ENCODE data around the gene CUX1.
A peak's percentile ranks its signal among the peaks of the same experiment; 100 is the strongest.

The CUX1 gene

GRCh38 chr7:102287981-102288278 is 470.5 kb downstream of the CUX1 start:
- H3K27ac ChIP-seq (replicated peaks) = no peak overlapping the region
- DNase-seq (ENCODE audit: low read depth in 1 of 2, low spot score in 1 of 2) = no peak

GRCh38 chr7:102288285-102288930 is 471.0 kb downstream of the CUX1 start:
- no peak for TF ChIP-seq POLR2AphosphoS5 (IDR thresholded peaks at IDR 0.05; ENCODE audit: low read depth)
- peak; percentile 2 for TF ChIP-seq CTCF (IDR thresholded peaks at IDR 0.05; ENCODE audit: insufficient read depth, low read length)
- TF ChIP-seq SPI1 (IDR thresholded peaks at IDR 0.05; ENCODE audit: borderline replicate concordance, low read depth) = peak; percentile 43; the same call in 1 of the 2 replicates
- Histone ChIP-seq H3K4me3 (replicated peaks; ENCODE audit: insufficient read depth, low read length) (peak overlapping the region; percentile 60), H3K27me3 (ENCODE audit: insufficient read depth, poor library complexity, severe bottlenecking) (no peaks in the 10 kb centered on the region), H3K27ac (replicated peaks) (no peak overlapping the region)
- peak in 1 of 2 experiments; percentile 38 for DNase-seq (ENCODE audit: low read depth in 1 of 2, low spot score in 1 of 2)

More at GRCh38 chr7:102287981-102288278, 470.5 kb downstream of the CUX1 start:
- TF ChIP-seq SPI1 (IDR thresholded peaks at IDR 0.05; ENCODE audit: borderline replicate concordance, low read depth) = no peak
- no peak for TF ChIP-seq GABPA (IDR thresholded peaks at IDR 0.05; ENCODE audit: low read depth)
- no peak for TF ChIP-seq CTCF (IDR thresholded peaks at IDR 0.05; ENCODE audit: insufficient read depth, low read length)
- TF ChIP-seq POLR2AphosphoS5 (IDR thresholded peaks at IDR 0.05; ENCODE audit: low read depth) = no peak
- no peak for TF ChIP-seq REST (IDR thresholded peaks at IDR 0.05; ENCODE audit: insufficient replicate concordance, low read depth)
- peak overlapping the region; percentile 60 for H3K4me3 ChIP-seq (replicated peaks; ENCODE audit: insufficient read depth, low read length)
- no peaks in the 10 kb centered on the region for H3K27me3 ChIP-seq (ENCODE audit: insufficient read depth, poor library complexity, severe bottlenecking)

- Histone ChIP-seq H3K27me3 (ENCODE audit: insufficient read depth, poor library complexity, severe bottlenecking) (no peaks in the 10 kb centered on the region), H3K4me3 (replicated peaks; ENCODE audit: insufficient read depth, low read length) (peak overlapping the region; percentile 2), H3K27ac (replicated peaks) (no peak overlapping the region)
- TF ChIP-seq GABPA (IDR thresholded peaks at IDR 0.05; ENCODE audit: low read depth) (no peak), REST (IDR thresholded peaks at IDR 0.05; ENCODE audit: insufficient replicate concordance, low read depth) (no peak), SPI1 (IDR thresholded peaks at IDR 0.05; ENCODE audit: borderline replicate concordance, low read depth) (no peak), CTCF (IDR thresholded peaks at IDR 0.05; ENCODE audit: insufficient read depth, low read length) (no peak)
- no peak for DNase-seq (ENCODE audit: low read depth in 1 of 2, low spot score in 1 of 2)
Measured at GRCh38 chr7:102289057-102289456, 471.6 kb downstream of the CUX1 start.

Measured in HL-60 (cell line).